Mucosa of gallbladder (tissue), 1 donor: ENCODE results near the gene MAD1L1. TPM values are rescaled to one million over a fixed set of nuclear protein-coding genes. Genes with fewer than 3 reads are reported as not detected.
A peak's percentile ranks its signal among the peaks of the same experiment; 100 is the strongest.

ENCODE experiments used
- DNase-seq: peaks from one replicate; pipeline ENCODE4 v3.0.0-alpha.2; 2020; ENCODE audit warnings: low spot score
- total RNA-seq: library from RNA; stranded (reverse); gene quantifications from one replicate; pipeline ENCODE4 v1.2.1, GENCODE V29; 2021
- donor health status: DM: no; HTN: no; CAD: no.

The MAD1L1 gene
- total RNA-seq, 1 donor from 2014 or later: 50.5 TPM

- DNase-seq: no peak
These were observed 287.2 kb downstream of the MAD1L1 start for GRCh38 chr7:1945558-1945957.

DNA sequence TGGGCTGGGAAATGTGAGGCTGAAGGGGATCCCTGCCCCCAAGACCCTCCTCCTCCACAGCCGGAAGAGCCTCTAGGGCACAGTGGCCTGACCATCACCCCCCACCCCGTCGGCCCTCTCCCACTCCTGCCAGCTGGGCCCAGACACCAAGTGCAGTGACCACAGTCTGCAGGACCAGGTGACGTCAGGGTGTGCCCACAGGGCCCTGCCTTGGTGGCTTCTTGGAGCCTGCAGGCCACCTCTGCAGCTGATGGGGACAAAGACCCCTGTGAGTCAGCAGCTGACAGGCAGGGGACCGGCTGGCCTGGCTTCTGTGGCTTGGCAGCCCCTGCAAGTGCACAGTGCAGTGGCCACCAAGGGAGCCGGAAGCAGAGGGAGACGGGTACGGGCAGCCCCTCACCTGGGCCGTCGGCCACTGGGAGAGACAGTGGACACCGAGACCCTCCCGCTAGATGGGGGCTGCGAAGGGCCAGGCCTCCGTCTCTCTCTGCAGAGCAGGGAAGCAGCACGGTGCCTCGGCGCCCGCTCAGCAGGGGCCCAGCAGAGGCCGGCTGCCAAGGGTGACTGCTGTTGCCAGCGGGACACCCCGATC is 288.0 kb downstream of the MAD1L1 start:
- no peak for DNase-seq

DNA sequence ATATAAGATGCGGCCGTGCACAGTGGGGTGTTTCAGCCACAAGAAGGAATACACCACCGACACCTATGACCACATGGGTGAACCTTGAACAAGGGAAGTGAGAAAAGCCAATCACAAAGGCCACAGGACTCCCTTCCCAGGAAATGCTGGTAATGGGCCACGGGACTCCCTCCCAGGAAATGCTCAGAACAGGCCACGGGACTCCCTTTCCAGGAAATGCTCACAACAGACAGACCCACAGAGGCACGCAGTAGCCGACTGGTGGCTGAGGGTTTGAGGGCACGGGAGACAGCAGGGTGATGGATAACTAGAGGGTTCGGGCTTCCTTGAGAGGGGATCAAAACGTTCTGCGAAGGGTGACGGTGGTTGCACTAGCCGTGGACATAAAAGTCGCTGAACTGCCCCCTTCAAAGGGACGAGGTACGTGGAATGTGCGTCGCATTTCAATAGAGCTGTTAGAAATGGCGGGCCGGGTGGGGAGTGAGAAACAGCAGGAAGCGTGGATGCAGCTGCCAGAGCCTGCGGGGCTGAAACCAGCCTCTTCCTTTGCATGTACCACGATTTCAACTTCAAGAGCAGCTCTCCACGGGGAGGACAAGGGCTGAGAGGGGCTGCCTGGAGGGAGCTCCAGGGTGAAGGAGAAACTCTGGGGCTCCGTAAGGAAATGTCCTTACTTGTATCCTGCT is 288.7 kb downstream of the MAD1L1 start:
- no peak for DNase-seq

DNA sequence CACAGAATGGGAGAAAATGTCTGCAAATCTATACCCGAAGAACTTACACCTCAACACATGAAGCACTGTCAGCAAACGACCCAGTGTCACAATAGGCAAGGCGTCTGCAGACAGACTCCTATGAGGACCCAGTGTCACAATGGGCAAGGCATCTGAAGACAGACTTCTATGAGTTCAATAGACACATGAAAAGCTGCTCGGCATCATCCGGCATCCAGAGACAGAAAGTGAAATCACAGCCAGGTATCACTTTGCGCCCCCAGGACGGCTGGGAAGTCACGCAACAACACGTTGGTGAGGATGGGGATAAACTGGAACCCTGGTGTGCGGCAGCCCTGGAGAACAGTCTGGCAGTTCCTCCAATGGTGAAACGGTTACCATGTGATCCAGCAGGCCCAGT is 289.4 kb downstream of the MAD1L1 start:
- DNase-seq: no peak

DNA sequence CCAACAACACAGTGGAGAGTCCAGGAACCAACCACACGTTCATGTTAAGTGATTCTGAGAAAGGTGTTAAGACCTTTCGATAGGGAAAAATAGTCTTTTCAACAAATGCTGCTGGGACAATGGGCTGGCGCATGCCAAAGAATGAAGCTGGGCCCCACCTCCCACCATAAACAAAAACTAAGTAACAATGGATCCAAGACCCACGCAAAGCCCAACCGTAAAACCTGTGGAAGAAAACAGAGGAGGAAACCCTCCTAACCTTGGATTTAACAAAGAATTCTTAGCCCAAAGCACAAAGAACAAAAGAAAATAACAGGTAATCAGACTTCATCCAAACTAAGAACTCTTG is 289.8 kb downstream of the MAD1L1 start:
- no peak for DNase-seq

DNA sequence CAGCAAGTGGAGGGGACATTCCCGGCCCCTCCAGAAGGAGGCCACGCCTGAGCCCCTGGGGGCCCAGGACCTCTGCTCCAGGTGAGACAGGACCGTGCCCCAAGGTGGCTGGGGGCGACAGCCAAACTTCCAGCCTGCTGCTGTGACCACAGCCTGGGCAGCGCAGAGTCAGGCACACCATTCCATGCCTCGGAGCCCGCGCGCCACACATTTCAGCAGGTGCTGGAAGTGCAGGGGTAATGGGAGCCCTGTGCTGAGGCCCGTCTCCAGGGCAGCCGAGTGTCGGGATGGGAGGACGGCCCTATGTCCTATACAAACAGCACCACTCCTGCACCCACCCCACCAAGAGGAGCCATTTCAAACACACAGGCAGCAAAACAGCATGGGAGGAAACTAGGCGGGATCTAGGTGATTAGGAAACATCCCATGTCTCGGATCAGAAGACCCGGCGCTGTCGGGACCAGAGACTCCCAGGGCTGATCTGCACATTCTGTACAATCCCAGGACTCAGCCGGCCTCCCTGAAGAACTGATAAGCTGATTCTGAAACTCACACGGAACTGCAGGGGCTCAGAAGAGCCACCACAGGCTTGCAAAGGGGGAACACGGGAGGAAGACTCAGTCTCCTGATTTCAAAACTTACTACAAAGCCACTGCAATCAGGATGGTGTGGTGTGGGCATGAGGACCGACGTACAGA is 290.4 kb downstream of the MAD1L1 start:
- no peak for DNase-seq

GRCh38 chr7:1941464-1942242 is 291.1 kb downstream of the MAD1L1 start:
- DNase-seq: no peak

- DNase-seq: no peak
These were observed 291.9 kb downstream of the MAD1L1 start for GRCh38 chr7:1940863-1941262.

GRCh38 chr7:1940402-1940786 is 292.4 kb downstream of the MAD1L1 start:
- peak; percentile 72 for DNase-seq

GRCh38 chr7:1939434-1940401 is 293.0 kb downstream of the MAD1L1 start:
- DNase-seq: no peak

DNA sequence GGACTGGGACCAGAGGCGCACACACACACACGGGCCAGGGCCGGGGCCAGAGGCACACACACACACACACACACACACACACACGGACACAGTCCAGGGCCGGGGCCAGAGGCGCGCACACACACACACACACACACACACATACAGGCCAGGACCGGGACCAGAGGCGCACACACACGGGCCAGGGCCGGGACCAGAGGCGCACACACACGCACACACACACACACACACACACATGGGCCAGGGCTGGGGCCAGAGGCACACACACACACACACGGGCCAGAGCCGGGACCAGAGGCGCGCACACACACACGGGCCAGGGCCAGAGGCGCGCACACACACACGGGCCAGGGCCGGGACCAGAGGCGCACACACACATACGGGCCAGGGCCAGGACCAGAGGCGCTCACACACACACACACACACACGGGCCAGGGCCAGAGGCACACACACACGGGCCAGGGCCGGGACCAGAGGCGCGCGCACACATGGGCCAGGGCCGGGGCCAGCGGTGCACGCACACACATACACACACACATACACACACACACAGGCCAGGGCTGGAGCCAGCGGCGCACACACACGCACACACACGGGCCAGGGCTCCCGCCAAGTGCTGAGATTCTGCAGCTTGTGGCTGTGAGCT is 293.8 kb downstream of the MAD1L1 start:
- DNase-seq: no peak

DNA sequence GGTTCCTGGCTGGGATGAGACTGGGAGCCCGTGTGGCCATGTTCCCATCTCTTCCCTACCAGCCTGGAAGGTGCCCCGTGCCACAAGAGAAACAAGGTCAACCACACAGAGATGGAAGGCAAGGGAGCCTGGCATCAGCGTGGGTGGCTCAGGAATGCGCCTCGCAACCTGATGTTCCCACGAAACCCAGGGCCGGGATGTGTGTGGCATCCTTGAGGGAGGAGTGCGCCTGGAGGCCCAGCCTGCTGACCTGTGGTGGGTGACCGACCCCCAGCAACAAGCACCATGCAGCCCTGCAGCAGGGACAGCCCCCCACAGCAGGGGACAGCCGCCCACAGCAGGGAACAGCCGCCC is 295.5 kb downstream of the MAD1L1 start:
- no peak for DNase-seq

DNA sequence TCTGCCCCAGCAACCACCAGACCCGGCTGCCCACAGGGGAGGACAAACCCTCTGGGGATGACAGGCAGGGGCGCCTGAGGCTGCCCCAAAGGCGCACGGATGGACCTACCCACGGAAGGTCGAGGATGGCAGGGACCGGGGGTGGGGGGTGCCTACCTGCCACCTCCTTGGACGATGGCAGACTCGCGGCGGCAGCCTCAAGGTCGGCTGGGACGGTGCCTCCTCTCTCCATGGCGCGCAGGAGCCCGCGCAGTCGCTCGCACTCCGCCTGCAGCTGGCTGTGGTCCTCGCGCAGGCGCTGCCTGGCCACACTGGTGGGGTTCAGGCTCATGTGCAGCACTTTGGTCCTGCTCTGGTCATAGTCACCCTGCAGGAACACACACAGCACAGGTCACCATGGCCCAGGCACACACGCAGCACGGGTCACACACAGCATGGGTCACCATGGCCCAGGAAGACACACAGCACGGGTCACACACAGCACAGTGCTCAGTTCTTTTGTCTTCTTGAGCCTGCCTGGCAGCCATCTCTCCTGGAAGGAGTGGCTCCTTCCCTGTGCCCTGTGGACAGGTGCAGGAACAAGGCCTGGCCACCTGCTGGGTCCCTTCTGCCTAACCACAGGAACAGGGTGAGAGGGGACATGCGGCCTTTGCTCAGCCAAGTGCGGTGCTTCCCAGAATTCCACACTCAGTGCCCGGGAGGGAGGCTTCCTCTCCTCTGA is 296.1 kb downstream of the MAD1L1 start:
- no peak for DNase-seq

DNA sequence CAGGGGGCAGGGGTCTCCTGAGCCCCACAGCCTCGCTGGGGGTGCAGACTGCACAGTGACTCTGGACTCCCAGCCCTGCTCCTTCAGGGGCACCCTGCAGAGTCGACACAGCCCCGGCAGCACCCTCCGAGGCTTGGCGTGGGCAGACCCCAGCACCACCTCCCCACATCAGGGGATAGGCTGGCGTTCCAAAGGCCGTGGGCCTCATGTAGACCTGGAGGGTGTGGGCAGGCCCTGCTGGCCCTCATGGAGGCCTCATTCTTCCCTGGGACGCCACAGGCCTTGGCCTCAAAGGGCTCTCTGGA is 296.8 kb downstream of the MAD1L1 start:
- no peak for DNase-seq

- DNase-seq: no peak
These were observed 297.4 kb downstream of the MAD1L1 start for GRCh38 chr7:1935176-1936005.

DNA sequence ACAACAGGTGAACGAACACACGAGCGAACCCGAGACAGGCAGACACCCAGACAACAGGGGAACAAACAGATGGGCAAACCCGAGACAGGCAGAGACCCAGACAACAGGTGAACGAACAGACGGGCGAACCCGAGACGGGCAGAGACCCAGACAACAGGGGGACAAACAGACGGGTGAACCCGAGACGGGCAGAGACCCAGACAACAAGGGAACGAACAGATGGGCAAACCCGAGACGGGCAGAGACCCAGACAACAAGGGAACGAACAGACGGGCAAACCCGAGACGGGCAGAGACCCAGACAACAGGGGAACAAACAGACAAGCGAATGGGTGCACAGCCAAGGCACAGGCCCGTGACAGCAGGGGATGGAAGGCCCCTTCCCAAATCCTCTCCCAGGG is 298.0 kb downstream of the MAD1L1 start:
- no peak for DNase-seq

GRCh38 chr7:1934017-1934416 is 298.7 kb downstream of the MAD1L1 start:
- no peak for DNase-seq

- no peak for DNase-seq
These were observed 299.5 kb downstream of the MAD1L1 start for GRCh38 chr7:1933066-1933750.

- DNase-seq: no peak
These were observed 300.8 kb downstream of the MAD1L1 start for GRCh38 chr7:1931951-1932270.
